HG03378 (cell line): ENCODE data around the gene C15orf62.

Experiments
- ATAC-seq: cut with Tn5 transposase; IDR thresholded peaks from one replicate; pipeline ENCODE4 v1.9.1; 2021; ENCODE audit warnings: mild to moderate bottlenecking, moderate library complexity; ENCODE audit not compliant: unreplicated experiment

The C15orf62 gene

GRCh38 chr15:40769274-40770146, at the start of gene C15orf62:
Gene C15orf62 (plus strand): TSS chr15:40769980. CDS start chr15:40770496, 516 bp downstream.
- ATAC-seq = peak; percentile 38

GRCh38 chr15:40721701-40722100, 48.1 kb upstream of the C15orf62 start:
- no peak for ATAC-seq

DNA sequence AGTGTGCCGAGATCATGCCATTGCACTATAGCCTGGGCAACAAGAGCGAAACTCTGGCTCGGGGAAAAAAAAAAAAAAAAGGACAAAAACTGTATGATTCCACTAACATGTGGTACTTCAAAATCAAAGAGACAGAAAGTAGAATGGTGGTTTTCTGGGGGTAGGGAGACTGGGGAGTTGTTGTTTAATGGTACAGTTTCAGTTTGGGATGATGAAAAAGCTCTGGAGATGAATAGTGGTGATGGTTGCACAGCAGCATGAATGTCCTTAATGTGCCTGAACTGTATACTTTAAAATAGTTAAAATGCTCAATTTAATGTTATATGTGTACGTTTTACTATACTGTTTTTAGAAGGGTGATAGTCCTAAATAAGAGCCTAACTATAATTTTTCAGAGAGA, 47.4 kb upstream of the C15orf62 start:
- no peak for ATAC-seq

- no peak for ATAC-seq
These were observed 46.8 kb upstream of the C15orf62 start for GRCh38 chr15:40722934-40723333.

DNA sequence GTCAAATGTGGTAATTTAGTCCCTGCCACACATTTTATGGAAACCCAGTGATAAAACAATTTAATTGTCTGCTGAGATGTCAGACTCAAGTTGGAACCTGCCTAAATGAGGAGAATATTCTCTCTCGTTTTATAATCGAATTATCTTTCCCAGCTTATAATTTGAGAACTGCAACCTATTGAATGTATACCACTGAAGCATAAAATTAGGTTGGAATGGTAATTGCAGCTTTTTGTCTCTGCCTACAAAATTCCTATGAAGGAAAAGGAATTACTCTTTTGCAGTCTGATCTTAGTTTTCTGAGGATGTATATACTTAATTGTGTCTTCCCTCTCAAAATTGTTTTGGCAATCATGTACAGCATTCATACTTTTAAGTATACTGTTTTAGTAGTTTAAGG, 45.9 kb upstream of the C15orf62 start:
- no peak for ATAC-seq

GRCh38 chr15:40731034-40731433, 38.7 kb upstream of the C15orf62 start:
- no peak for ATAC-seq

DNA sequence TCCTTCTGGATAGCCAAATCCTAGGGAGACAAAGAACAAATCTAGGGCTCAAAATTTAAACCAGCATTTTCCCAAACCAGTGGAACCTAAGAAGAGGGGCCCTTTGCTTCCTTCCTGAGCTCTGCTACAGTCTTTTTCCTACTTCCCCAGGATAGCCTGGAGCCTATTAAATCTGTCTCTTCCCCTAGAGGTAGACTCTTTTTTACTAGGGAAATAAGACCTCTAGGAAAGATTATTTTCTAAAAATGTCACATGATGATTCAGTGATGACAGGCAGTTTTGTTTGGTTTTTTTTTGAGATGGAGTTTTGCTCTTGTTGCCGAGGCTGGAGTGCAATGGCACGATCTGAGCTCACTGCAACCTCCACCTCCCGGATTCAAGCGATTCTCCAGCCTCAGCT, 33.2 kb upstream of the C15orf62 start:
- ATAC-seq = no peak

DNA sequence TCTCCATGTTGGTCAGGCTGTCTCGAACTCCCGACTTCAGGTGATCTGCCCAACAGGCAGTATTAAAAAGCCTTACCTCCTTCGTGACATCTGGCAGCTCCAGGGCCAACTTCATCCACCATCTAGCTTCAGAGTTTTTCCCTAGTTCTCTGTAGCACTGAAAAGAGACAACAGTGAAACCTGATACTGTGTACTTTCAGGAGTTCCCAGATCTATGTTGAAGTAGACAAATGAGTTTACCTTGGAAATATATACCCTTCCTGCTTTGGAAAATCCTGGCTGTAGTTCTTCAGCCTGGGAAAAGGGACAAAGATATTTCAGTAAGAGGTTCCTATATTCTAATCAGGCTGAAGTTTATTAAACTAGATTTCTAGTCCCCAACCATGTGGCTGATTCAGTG, 32.7 kb upstream of the C15orf62 start:
- no peak for ATAC-seq

GRCh38 chr15:40739047-40739446, 30.7 kb upstream of the C15orf62 start:
- ATAC-seq = no peak

DNA sequence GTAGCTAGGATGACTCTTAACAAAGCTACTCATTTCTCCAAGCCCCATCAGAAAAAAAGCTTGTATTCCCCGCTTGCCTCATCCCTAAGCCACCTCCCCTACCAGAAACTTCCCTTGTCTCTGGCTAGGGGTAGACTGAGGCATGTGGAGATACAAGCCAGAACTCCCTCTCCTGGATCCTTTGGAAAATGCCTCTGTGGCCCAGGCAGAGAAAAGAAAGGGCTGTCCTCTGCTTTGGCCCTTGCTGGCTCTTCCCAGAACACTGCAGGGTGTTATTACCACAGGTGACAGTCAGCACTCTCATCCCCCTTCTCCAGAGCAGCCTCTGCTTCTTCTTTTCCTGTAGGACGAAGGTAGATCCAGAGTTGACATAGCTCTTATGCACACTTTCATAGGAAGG, 29.9 kb upstream of the C15orf62 start:
- ATAC-seq = no peak

DNA sequence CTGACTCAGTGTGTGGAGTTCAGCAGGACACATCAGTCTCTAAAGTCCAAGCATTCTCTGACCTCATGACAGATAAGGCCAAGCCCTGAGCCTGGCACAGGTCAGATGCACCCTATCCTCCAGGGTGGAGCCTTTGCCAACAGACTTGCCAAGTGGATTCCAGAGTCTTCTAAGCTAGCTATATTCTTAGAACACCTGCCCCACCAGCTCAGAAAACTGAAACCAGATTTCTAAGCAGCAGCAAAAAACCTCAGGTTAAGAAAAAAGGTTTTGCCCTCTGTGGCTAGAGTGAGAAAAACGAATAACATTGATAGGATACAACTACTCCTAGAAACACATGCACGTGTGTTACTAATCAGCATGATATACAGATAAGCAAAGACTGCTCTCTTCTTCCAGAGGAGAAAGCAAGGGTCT, 26.3 kb upstream of the C15orf62 start:
- no peak for ATAC-seq

DNA sequence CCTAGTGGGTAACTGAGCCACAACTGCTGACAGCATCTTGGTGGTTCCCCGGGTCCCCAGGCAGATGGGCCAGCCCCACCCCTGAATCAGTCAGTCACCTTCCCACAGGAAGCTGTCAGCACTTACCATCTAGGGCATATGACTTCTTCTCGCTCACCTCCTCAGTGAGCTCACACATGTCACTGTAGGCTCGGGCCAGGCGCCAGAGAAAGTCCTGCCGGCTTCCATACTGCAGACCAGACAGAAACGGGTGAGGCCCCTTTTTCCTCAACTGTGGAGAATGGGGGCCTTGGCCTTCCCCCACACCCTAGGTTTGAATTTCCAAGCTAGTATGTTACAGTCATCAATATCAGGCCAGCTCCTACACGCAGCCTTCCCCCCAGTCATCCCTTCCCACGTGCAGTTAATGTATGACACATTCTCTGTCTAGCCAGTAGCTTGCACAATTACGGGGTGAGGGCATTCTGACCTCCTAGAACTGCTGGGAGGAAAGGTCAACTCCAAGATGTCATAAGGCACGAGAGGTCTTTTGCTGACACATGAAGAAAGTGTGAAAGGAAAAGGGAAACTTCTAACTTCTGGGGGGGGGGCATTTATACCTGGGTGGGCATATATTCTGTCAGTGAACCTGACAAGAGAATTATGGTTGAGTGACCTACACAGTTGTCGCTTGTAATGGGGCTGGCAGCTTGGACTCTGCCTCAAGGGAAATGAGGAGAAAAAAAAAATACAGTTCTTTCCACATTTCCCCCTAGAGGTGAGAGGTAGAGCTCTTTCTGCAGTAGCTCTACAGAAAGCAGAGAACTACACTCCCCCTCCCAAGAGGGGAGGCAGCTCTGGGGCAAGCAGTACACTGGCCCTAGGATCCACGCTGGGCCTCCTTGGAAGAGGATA, 25.6 kb upstream of the C15orf62 start:
- ATAC-seq = no peak

DNA sequence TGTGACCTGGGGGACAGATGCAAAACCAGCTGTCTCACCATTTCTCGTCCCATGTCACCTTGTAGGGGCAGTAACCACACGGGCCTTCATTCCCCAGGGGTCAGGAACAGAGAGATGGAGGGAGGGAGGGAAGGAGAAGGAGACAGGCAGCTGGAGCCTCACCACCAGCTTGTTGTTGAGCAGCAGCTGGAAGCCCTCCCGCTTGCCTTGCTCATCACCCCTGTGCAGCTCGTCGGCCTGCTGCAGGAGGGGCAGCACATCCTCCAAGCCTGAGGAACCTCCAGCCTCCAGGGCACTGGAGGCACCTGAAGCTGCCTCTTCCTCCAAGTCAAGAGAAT, 25.0 kb upstream of the C15orf62 start:
- no peak for ATAC-seq

DNA sequence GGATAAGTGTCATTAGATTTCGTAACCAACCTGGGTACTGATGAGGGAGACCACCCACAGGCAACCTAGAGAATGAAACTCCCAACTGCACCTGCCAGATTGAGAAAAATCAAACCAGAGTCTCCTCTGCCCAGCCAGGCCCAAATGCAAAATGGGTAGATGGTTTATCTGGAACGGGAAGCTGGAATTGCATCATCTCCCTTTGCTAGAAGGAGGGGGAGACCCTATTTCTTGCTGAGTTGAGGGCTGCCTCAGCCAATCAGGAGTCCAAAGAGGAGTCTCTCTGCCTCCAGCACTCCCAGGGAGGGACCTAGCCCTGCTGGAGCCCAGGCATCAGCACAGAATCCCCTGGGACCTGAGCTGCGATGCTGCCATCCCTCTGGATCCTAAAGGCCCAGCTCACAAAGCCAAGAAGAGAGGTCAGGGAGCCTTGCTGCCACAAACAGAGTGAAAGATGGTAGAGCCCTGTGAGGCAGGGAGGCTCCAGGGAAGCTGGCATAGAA, 22.8 kb upstream of the C15orf62 start:
- ATAC-seq = no peak

DNA sequence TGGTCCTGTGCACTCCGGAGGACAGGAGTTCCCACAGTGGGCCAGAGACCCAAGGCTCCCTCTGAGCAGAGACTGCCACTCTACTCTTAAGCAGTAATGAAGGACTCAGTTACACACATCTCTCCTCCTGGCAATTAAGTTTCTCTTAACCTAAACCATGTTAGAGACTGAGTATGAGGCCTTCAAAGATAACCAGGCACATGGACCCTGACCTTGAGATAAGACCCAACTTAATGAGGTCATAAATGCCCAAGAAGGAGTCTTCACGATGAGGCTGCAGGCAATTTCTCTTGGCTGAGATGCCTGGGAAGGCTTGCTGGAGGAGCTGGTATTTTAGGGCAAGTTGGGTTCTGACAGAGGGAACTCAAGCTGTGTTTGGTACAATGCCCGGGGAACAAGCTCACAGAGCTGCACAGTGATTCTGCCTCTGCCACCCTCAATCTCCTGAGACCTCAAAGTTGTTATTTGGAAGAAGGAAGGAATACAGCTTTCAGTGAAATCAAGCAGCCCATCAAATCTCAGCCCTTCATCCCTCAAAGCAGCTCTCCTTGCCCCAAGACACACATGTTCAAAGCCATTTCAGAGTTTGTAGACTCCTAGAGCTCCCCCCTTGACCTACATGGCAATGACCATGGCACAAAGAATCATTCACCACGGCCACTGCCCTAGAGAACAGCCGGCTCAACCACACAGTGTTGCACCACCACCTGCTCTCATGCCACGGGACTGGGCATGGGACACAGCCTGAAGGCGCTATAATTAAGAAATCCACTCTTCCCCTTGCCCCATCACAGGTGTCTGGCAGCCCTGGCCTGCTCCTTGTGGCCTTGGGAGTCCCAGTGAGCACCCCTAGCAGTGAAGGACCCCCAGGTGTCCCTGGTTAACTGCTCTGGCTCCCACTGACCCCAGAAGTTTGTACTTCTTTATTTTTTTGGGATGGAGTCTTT, 21.8 kb upstream of the C15orf62 start:
- no peak for ATAC-seq

DNA sequence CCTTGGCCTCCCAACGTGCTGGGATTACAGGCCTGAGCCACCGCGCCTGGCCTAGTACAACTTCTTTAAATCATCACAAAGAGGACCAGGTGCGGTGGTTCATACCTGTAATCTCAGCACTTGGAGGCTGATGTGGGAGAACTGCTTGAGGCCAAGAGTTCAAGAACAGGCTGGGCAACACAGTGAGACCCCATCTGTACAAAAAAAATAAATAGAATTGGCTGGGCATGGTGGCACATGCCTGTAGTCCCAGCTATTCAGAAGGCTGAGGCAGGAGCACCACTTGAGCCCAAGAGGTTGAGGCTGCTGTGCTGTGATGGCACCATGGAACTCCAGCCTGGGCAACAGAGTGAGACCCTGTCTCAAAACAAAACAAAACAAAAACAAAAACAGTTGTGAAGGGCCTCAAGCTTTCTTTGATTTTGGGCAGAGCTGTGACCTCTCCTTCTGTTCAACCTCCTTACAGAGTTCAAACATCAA, 20.6 kb upstream of the C15orf62 start:
- no peak for ATAC-seq

GRCh38 chr15:40750885-40751284, 18.9 kb upstream of the C15orf62 start:
- ATAC-seq = no peak

- ATAC-seq = no peak
These were observed 18.0 kb upstream of the C15orf62 start for GRCh38 chr15:40751745-40752144.

DNA sequence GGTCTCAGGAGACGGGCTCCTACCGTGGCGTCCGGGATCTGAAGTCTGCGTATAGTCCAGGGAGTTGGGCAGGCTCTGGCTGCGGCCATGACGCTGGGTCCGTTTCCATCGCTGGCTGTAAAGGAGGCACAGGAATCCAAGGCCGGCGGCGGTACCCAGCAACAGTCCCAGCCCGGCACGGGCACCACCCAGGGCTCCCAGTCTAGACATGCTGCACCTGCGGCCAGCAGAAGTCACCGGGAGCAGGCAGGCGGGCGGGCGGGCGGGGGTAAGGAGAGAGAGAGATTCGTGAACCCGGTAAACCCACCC, 15.3 kb upstream of the C15orf62 start:
- no peak for ATAC-seq

GRCh38 chr15:40754883-40755811, 14.6 kb upstream of the C15orf62 start, which contains the start of gene RMDN3:
Gene RMDN3 (minus strand): TSS chr15:40755254. CDS start chr15:40754783, 471 bp downstream.
- peak; percentile 47 for ATAC-seq
